HEK293T (cell line): ENCODE data around the gene TMEM178B.

Experiments used
- CTCF ChIA-PET: fragments of 350-600 bp; formaldehyde crosslinking; extraction: SDS; loops from one replicate; lab custom pipeline; 2021; ENCODE audit warnings: antibody characterized with exemption, inconsistent platforms; lab: Yijun Ruan, JAX
- POLR2A ChIA-PET: fragments of 350-600 bp; formaldehyde crosslinking; extraction: SDS; loops from one replicate; lab custom pipeline; 2020; ENCODE audit warnings: antibody characterized with exemption, inconsistent platforms; lab: Yijun Ruan, JAX
- DNase-seq: peaks from one replicate; pipeline ENCODE4 v3.0.0; 2012; ENCODE audit warnings: mixed read lengths; ENCODE audit errors: extremely low spot score
- ARNT ChIP-seq: fragments of 450-650 bp; IDR thresholded peaks from 2 replicates; pipeline ENCODE4 v1.6.1; 2017; ENCODE audit warnings: mild to moderate bottlenecking
- BHLHE40 ChIP-seq: fragments of 450-650 bp; IDR thresholded peaks from 2 replicates; pipeline ENCODE4 v1.6.1; 2016; ENCODE audit warnings: mild to moderate bottlenecking, moderate library complexity, borderline replicate concordance
- CTBP1 ChIP-seq: fragments of 450-650 bp; IDR thresholded peaks from 2 replicates; pipeline ENCODE4 v1.6.1; 2016; ENCODE audit warnings: borderline replicate concordance
- ELF4 ChIP-seq: fragments of 450-650 bp; IDR thresholded peaks from 2 replicates; pipeline ENCODE4 v1.6.1; 2017; ENCODE audit warnings: antibody characterized with exemption
- FOXA1 ChIP-seq: fragments of 450-650 bp; IDR thresholded peaks from 2 replicates; pipeline ENCODE4 v1.6.1; 2016; ENCODE audit warnings: mild to moderate bottlenecking
- FOXK2 ChIP-seq: fragments of 450-650 bp; IDR thresholded peaks from 2 replicates; pipeline ENCODE4 v1.6.1; 2016; ENCODE audit warnings: mild to moderate bottlenecking
- FOXM1 ChIP-seq: fragments of 450-650 bp; IDR thresholded peaks from 2 replicates; pipeline ENCODE4 v1.6.1; 2017; ENCODE audit warnings: mild to moderate bottlenecking, borderline replicate concordance
- HDGF ChIP-seq: fragments of 450-650 bp; IDR thresholded peaks from 2 replicates; pipeline ENCODE4 v1.6.1; 2017; ENCODE audit warnings: antibody characterized with exemption, borderline replicate concordance
- L3MBTL2 ChIP-seq: fragments of 450-650 bp; conservative IDR thresholded peaks from 2 replicates; pipeline ENCODE4 v1.6.1; 2016; ENCODE audit warnings: mild to moderate bottlenecking
- LEF1 ChIP-seq: fragments of 450-650 bp; IDR thresholded peaks from 2 replicates; pipeline ENCODE4 v1.6.1; 2017; ENCODE audit warnings: mild to moderate bottlenecking, borderline replicate concordance
- NFRKB ChIP-seq: fragments of 450-650 bp; IDR thresholded peaks from 2 replicates; pipeline ENCODE4 v1.6.1; 2016; ENCODE audit warnings: mild to moderate bottlenecking, moderate library complexity
- PKNOX1 ChIP-seq: fragments of 450-650 bp; IDR thresholded peaks from 2 replicates; pipeline ENCODE4 v1.6.1; 2016
- SP1 ChIP-seq: fragments of 450-650 bp; IDR thresholded peaks from 2 replicates; pipeline ENCODE4 v1.6.1; 2017
- SUZ12 ChIP-seq: fragments of 450-650 bp; IDR thresholded peaks from 2 replicates; pipeline ENCODE4 v1.6.1; 2016; ENCODE audit warnings: mild to moderate bottlenecking
- TARDBP ChIP-seq: fragments of 450-650 bp; IDR thresholded peaks from 2 replicates; pipeline ENCODE4 v1.6.1; 2016
- ZNF384 ChIP-seq: fragments of 450-650 bp; IDR thresholded peaks from 2 replicates; pipeline ENCODE4 v1.6.1; 2016

Gene TMEM178B

GRCh38 chr7:141354251-141354650 is 280.4 kb downstream of the TMEM178B start:
- no peak for DNase-seq
- CTCF ChIA-PET, result no interaction called here
- TF ChIP-seq CTBP1, result no peak
- TF ChIP-seq BHLHE40, result no peak
- TF ChIP-seq HDGF, result no peak
- POLR2A ChIA-PET, result no interaction called here

- ChIA-PET POLR2A (no interaction called here), CTCF (no interaction called here)
- no peak for DNase-seq
- TF ChIP-seq L3MBTL2 (no peak), ELF4 (no peak), PKNOX1 (no peak), NFRKB (no peak)
Observed at GRCh38 chr7:141355032-141355431, 281.2 kb downstream of the TMEM178B start.

GRCh38 chr7:141356161-141356560 is 282.3 kb downstream of the TMEM178B start:
- POLR2A ChIA-PET, result no interaction called here
- DNase-seq, result no peak
- CTCF ChIA-PET, result no interaction called here
- TF ChIP-seq ELF4, result no peak
- TF ChIP-seq LEF1, result no peak
- TF ChIP-seq TARDBP, result no peak
- no peak for TF ChIP-seq FOXM1
- no peak for TF ChIP-seq PKNOX1
- no peak for TF ChIP-seq SUZ12
- no peak for TF ChIP-seq ZNF384
- no peak for TF ChIP-seq SP1
- TF ChIP-seq L3MBTL2, result no peak
- TF ChIP-seq BHLHE40, result no peak
- TF ChIP-seq FOXA1, result no peak

GRCh38 chr7:141358386-141358785 is 284.5 kb downstream of the TMEM178B start:
- TF ChIP-seq SUZ12 (no peak), LEF1 (no peak), ZNF384 (no peak), L3MBTL2 (no peak), FOXM1 (no peak), ARNT (no peak), SP1 (no peak)
- DNase-seq, result no peak
- ChIA-PET POLR2A (interaction anchor here (0.6 kb wide), 1 partner anchor 101 kb away, joined by 3 read pairs; no protein-coding TSS in a partner anchor), CTCF (interaction anchor here (0.7 kb wide), 1 partner anchor 712 kb away, joined by 3 read pairs; no protein-coding TSS in a partner anchor)

- CTCF ChIA-PET, result interaction anchor here (0.5 kb wide), 1 partner anchor 173 kb away, joined by 4 read pairs; no protein-coding TSS in a partner anchor
- POLR2A ChIA-PET, result no interaction called here
- DNase-seq, result no peak
- TF ChIP-seq FOXA1 (no peak), LEF1 (no peak)
Observed at GRCh38 chr7:141359262-141359661, 285.4 kb downstream of the TMEM178B start.

- DNase-seq, result no peak
Observed at GRCh38 chr7:141359740-141360415, 286.0 kb downstream of the TMEM178B start.

GRCh38 chr7:141360416-141360760 is 286.5 kb downstream of the TMEM178B start:
- ChIA-PET CTCF (interaction anchor here (0.8 kb wide), 1 partner anchor 17 kb away, joined by 3 read pairs; no protein-coding TSS in a partner anchor), POLR2A (no interaction called here)
- DNase-seq, result no peak
- TF ChIP-seq CTBP1 (no peak), BHLHE40 (no peak), FOXM1 (no peak), SP1 (no peak)

More at GRCh38 chr7:141359740-141360415, 286.0 kb downstream of the TMEM178B start:
- TF ChIP-seq L3MBTL2 (no peak), ARNT (no peak), TARDBP (no peak), SUZ12 (no peak), LEF1 (no peak)
- ChIA-PET CTCF (interaction anchor here (0.5 to 0.8 kb wide), 2 partner anchors 18 to 172 kb away, joined by 3 to 4 read pairs; no protein-coding TSS in a partner anchor), POLR2A (no interaction called here)

GRCh38 chr7:141360803-141361202 is 286.9 kb downstream of the TMEM178B start:
- ChIA-PET CTCF (no interaction called here), POLR2A (no interaction called here)
- TF ChIP-seq FOXM1 (no peak), FOXA1 (no peak), FOXK2 (no peak), SUZ12 (no peak), CTBP1 (no peak), TARDBP (no peak), HDGF (no peak), PKNOX1 (no peak), NFRKB (no peak), ARNT (no peak), LEF1 (no peak), BHLHE40 (no peak), ELF4 (no peak), L3MBTL2 (no peak), ZNF384 (no peak), SP1 (no peak)
- DNase-seq, result no peak
